ENCODE measurements around the gene PAX7. TPM values are rescaled to one million over a fixed set of nuclear protein-coding genes. Genes with fewer than 3 reads are reported as not detected.

Gene PAX7
- total RNA-seq, 1 experiment from 2014 or later: 0.15 TPM

DNA sequence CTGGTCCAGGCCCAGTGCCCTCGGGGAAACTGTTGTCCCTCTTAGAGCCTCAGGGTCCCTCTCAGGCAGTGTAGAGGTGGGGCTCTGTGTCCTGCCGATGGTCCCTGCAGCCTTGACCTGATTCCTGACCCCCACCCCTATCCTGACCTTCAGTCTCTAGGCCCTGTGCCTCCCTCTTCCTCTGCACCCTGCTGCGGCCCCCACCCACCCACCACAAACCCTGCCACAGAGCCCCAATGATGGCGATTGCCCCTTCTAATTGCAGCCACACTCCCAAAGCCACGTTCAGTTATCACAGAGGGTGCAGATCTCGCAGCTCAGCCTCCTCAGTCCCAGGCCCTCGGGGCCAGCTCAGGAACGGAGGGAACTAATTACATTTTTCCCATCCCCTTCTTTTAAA, 99.7 kb downstream of the PAX7 start:
- TF ChIP-seq, protein P1, sequence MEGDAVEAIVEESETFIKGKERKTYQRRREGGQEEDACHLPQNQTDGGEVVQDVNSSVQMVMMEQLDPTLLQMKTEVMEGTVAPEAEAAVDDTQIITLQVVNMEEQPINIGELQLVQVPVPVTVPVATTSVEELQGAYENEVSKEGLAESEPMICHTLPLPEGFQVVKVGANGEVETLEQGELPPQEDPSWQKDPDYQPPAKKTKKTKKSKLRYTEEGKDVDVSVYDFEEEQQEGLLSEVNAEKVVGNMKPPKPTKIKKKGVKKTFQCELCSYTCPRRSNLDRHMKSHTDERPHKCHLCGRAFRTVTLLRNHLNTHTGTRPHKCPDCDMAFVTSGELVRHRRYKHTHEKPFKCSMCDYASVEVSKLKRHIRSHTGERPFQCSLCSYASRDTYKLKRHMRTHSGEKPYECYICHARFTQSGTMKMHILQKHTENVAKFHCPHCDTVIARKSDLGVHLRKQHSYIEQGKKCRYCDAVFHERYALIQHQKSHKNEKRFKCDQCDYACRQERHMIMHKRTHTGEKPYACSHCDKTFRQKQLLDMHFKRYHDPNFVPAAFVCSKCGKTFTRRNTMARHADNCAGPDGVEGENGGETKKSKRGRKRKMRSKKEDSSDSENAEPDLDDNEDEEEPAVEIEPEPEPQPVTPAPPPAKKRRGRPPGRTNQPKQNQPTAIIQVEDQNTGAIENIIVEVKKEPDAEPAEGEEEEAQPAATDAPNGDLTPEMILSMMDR (conservative IDR thresholded peaks at IDR 0.05): no peak
- no peak overlapping the region for H4K8ac ChIP-seq (replicated peaks; ENCODE audit: insufficient read length, low read depth, low read length)
- Mint-ChIP-seq H3K4me1 (peaks cover 5 to 24% of the 10 kb centered on the region in 2 experiments), H3K27me3 (ENCODE audit: low read depth) (peaks cover 51% of the 10 kb centered on the region), H3K27ac (no peak overlapping the region), H3K9me3 (no peaks in the 10 kb centered on the region; a peak in 2 of 5 replicates), H3K4me3 (no peak overlapping the region), H3K36me3 (ENCODE audit: insufficient read depth in 1 of 3, low read depth in 3 of 3) (no peaks in the 10 kb centered on the region)
- H3K27ac ChIP-seq (ENCODE audit: insufficient read length, low read depth, low read length): no peak overlapping the region
- no peak overlapping the region for H3K4me2 ChIP-seq (ENCODE audit: insufficient read depth, insufficient read length, low read length)
- no peaks in the 10 kb centered on the region; the same call in 1 of the 2 replicates for H3K27me3 ChIP-seq (ENCODE audit: insufficient read depth, low read length)
- no peaks in the 10 kb centered on the region for H3K23me2 ChIP-seq (ENCODE audit: insufficient read length, low read depth, low read length, poor library complexity, severe bottlenecking)
- H3K9ac ChIP-seq (ENCODE audit: extremely low read depth, insufficient read length, low read length): no peak overlapping the region
- H2AFZ ChIP-seq (ENCODE audit: low read length): no peak overlapping the region
- H3K4ac ChIP-seq (ENCODE audit: low read depth, low read length): no peak overlapping the region
- no peak overlapping the region for H2BK20ac ChIP-seq (ENCODE audit: low read depth, low read length, poor library complexity, severe bottlenecking)
- no peak overlapping the region for H3T11ph ChIP-seq (ENCODE audit: low read length)
- no peaks in the 10 kb centered on the region for H4K20me1 ChIP-seq (ENCODE audit: control insufficient read depth, insufficient read depth, insufficient read length)
- H2BK15ac ChIP-seq (ENCODE audit: low read depth, low read length): no peak overlapping the region
- no peak for DNase-seq
- H3K23ac ChIP-seq (ENCODE audit: insufficient read length, low read depth, low read length): no peak overlapping the region
- no peaks in the 10 kb centered on the region for H3K79me1 ChIP-seq (ENCODE audit: insufficient read depth, low read depth, low read length, poor library complexity, severe bottlenecking)
- H2AK5ac ChIP-seq (ENCODE audit: insufficient read length, low read length): no peak overlapping the region
- no peak overlapping the region for H2BK5ac ChIP-seq (ENCODE audit: insufficient read length, low read length)
- no peak overlapping the region for H3K56ac ChIP-seq (ENCODE audit: insufficient read length, low read depth, low read length)
- H3K4me1 ChIP-seq (ENCODE audit: insufficient read depth, low read length): no peaks in the 10 kb centered on the region
- no peak overlapping the region for H4K5ac ChIP-seq (ENCODE audit: insufficient read length, low read depth, low read length)
- no peak overlapping the region for H3K14ac ChIP-seq (ENCODE audit: insufficient read depth, low read length)
- no CpG with 5 or more reads among the region's 8 CpGs for WGBS (ENCODE audit: extremely low coverage, insufficient read length, low lambda C conversion rate)
- H2BK120ac ChIP-seq (ENCODE audit: low read depth, low read length, poor library complexity, severe bottlenecking): no peak overlapping the region
- H4K91ac ChIP-seq (ENCODE audit: insufficient read length, low read depth, low read length): no peak overlapping the region
- no peaks in the 10 kb centered on the region for H3K79me2 ChIP-seq (ENCODE audit: insufficient read depth, low read length)
- no peak overlapping the region for H3K18ac ChIP-seq (ENCODE audit: insufficient read length, low read depth, low read length)
- no peaks in the 10 kb centered on the region for H3K9me3 ChIP-seq (ENCODE audit: control insufficient read depth, low read depth, low read length)
- H2BK12ac ChIP-seq (ENCODE audit: insufficient read length, low read depth, low read length): no peak overlapping the region

Data from H9 (cell line).